Activated naive CD4-positive, alpha-beta T cell (primary cell): ENCODE measurements around the gene AFTPH.
"Not testable (repeated sequence)": the region's sequence is repeated elsewhere in the genome, so short reads cannot be mapped to it uniquely, and the experiment has no call there.

Experiments used
- DNase-seq, 4 experiments: peaks; one replicate each; lab custom pipeline; 2025; lab: John Stamatoyannopoulos, UW

The AFTPH gene

GRCh38 chr2:64500549-64500948 is 23.6 kb upstream of the AFTPH start:
- no peak for DNase-seq

- no peak for DNase-seq
These were observed 22.2 kb upstream of the AFTPH start for GRCh38 chr2:64501946-64502345.

GRCh38 chr2:64502860-64503259 is 21.3 kb upstream of the AFTPH start:
- DNase-seq, result no peak

GRCh38 chr2:64504774-64505720 is 19.1 kb upstream of the AFTPH start:
- DNase-seq, result no peak

GRCh38 chr2:64506686-64507085 is 17.4 kb upstream of the AFTPH start:
- DNase-seq, result no peak

- DNase-seq, result no peak
These were observed 10.1 kb upstream of the AFTPH start for GRCh38 chr2:64514008-64514407.

GRCh38 chr2:64515086-64515485 is 9.0 kb upstream of the AFTPH start:
- no peak for DNase-seq

GRCh38 chr2:64516651-64517510 is 7.2 kb upstream of the AFTPH start:
- DNase-seq, result no peak

- no peak for DNase-seq
These were observed 6.6 kb upstream of the AFTPH start for GRCh38 chr2:64517511-64517884.

GRCh38 chr2:64522843-64523428 is 1.2 kb upstream of the AFTPH start:
- DNase-seq, result peak in 3 of 4 experiments; percentile 6 to 44 (median 28)

- DNase-seq, result peak in 2 of 4 experiments; percentile 27 to 44
These were observed 632 bp downstream of the AFTPH start for GRCh38 chr2:64524604-64525316.

GRCh38 chr2:64525317-64525613 is 1.1 kb downstream of the AFTPH start:
- no peak for DNase-seq

GRCh38 chr2:64526034-64526433 is 1.9 kb downstream of the AFTPH start:
- DNase-seq, result no peak

- not testable (repeated sequence) for DNase-seq
These were observed 6.8 kb downstream of the AFTPH start for GRCh38 chr2:64530946-64531345.

GRCh38 chr2:64532030-64532429 is 7.9 kb downstream of the AFTPH start:
- no peak for DNase-seq

- DNase-seq, result no peak
These were observed 9.8 kb downstream of the AFTPH start for GRCh38 chr2:64533882-64534281.

- DNase-seq, result no peak
These were observed 10.2 kb downstream of the AFTPH start for GRCh38 chr2:64534363-64534762.

- DNase-seq, result no peak
These were observed 10.9 kb downstream of the AFTPH start for GRCh38 chr2:64535024-64535423.

- no peak for DNase-seq
These were observed 13.9 kb downstream of the AFTPH start for GRCh38 chr2:64537991-64538390.

- DNase-seq, result no peak
These were observed 14.8 kb downstream of the AFTPH start for GRCh38 chr2:64538764-64539433.

GRCh38 chr2:64540615-64541014 is 16.5 kb downstream of the AFTPH start:
- no peak for DNase-seq
